Liver (tissue), 3 donors: ENCODE data around the gene P3H2.

Experiments used
- CTCF ChIP-seq: fragments of 150-350 bp; IDR thresholded peaks from 2 replicates; pipeline ENCODE4 v1.5.1; 2017; ENCODE audit warnings: improper control_type of control experiment, low read depth, low read length; ENCODE audit not compliant: missing input control
- JUND ChIP-seq, 2 donors: IDR thresholded peaks; 2 replicates each; pipeline ENCODE4 v1.6.1; 2016; ENCODE audit warnings: antibody characterized with exemption in 2 of 2
- MAX ChIP-seq: IDR thresholded peaks from 2 replicates; pipeline ENCODE4 v1.6.1; 2016; ENCODE audit warnings: antibody characterized with exemption
- RAD21 ChIP-seq, 2 donors: IDR thresholded peaks; 2 replicates each; pipeline ENCODE4 v1.6.1; 2016; ENCODE audit warnings: antibody characterized with exemption in 2 of 2, mild to moderate bottlenecking in 2 of 2
- TAF1 ChIP-seq: conservative IDR thresholded peaks from 2 replicates; pipeline ENCODE4 v1.6.1; 2016; ENCODE audit warnings: antibody characterized with exemption, mild to moderate bottlenecking
- YY1 ChIP-seq: IDR thresholded peaks from 2 replicates; pipeline ENCODE4 v1.6.1; 2016; ENCODE audit warnings: antibody characterized with exemption, mild to moderate bottlenecking
- donor health status: healthy.
- donor health status: healthy.

GRCh38 chr3:190064112-190064511 lies 56.6 kb downstream of the P3H2 start:
- TF ChIP-seq CTCF (no peak), TAF1 (no peak), JUND (IDR thresholded peaks at IDR 0.05) (no peak), YY1 (no peak), MAX (no peak), RAD21 (IDR thresholded peaks at IDR 0.05) (no peak)
